Muscle layer of colon (tissue), 2 donors: ENCODE results near the gene SEC14L1.

Experiments
- H3K27ac ChIP-seq: one replicate; pipeline ENCODE4 v1.7.0; 2013; ENCODE audit warnings: low read depth, mild to moderate bottlenecking, low read length, moderate library complexity
- H3K27me3 ChIP-seq, 2 donors: one replicate each; pipeline ENCODE4 v1.7.0; 2013; ENCODE audit warnings: low read length in 2 of 2, mild to moderate bottlenecking in 2 of 2; ENCODE audit not compliant: insufficient read depth in 2 of 2, control insufficient read depth in 1 of 2
- H3K36me3 ChIP-seq: one replicate; pipeline ENCODE4 v1.7.0; 2013; ENCODE audit warnings: mild to moderate bottlenecking, low read length; ENCODE audit not compliant: insufficient read depth
- H3K4me1 ChIP-seq: one replicate; pipeline ENCODE4 v1.7.0; 2013; ENCODE audit warnings: mild to moderate bottlenecking, low read length; ENCODE audit not compliant: insufficient read depth
- H3K4me3 ChIP-seq, 2 donors: one replicate each; pipeline ENCODE4 v1.7.0; 2013; ENCODE audit warnings: low read length in 2 of 2, low read depth in 1 of 2, mild to moderate bottlenecking in 1 of 2, moderate library complexity in 1 of 2
- H3K9ac ChIP-seq: one replicate; pipeline ENCODE4 v1.7.0; 2013; ENCODE audit warnings: low read length
- H3K9me3 ChIP-seq: one replicate; pipeline ENCODE4 v1.7.0; 2013; ENCODE audit warnings: mild to moderate bottlenecking, low read length
- donor health status: abdominal sarcoma.
- donor health status: Adenocarcinoma of cecum.

SEC14L1 gene

GRCh38 chr17:77186141-77186604, 45.4 kb downstream of the SEC14L1 start:
- peaks cover 5% of the 10 kb centered on the region for H3K4me1 ChIP-seq
- no peaks in the 10 kb centered on the region for H3K27me3 ChIP-seq
- H3K9me3 ChIP-seq, result no peaks in the 10 kb centered on the region
- H3K4me3 ChIP-seq, result no peak overlapping the region
- H3K36me3 ChIP-seq, result peaks cover 2% of the 10 kb centered on the region
- H3K27ac ChIP-seq, result no peak overlapping the region
- no peak overlapping the region for H3K9ac ChIP-seq

GRCh38 chr17:77188084-77189066, 47.6 kb downstream of the SEC14L1 start:
- Histone ChIP-seq H3K9me3 (no peaks in the 10 kb centered on the region), H3K36me3 (peaks cover 19% of the 10 kb centered on the region), H3K27ac (no peak overlapping the region), H3K4me3 (no peak overlapping the region), H3K4me1 (peaks cover 5% of the 10 kb centered on the region), H3K27me3 (no peaks in the 10 kb centered on the region), H3K9ac (no peak overlapping the region)

GRCh38 chr17:77189148-77189547, 48.4 kb downstream of the SEC14L1 start:
- Histone ChIP-seq H3K27me3 (no peaks in the 10 kb centered on the region), H3K36me3 (peaks cover 25% of the 10 kb centered on the region), H3K4me1 (peaks cover 5% of the 10 kb centered on the region), H3K4me3 (no peak overlapping the region), H3K9ac (no peak overlapping the region), H3K9me3 (no peaks in the 10 kb centered on the region), H3K27ac (no peak overlapping the region)

GRCh38 chr17:77190576-77190975, 49.8 kb downstream of the SEC14L1 start:
- H3K4me1 ChIP-seq, result peaks cover 5% of the 10 kb centered on the region
- H3K36me3 ChIP-seq, result peaks cover 35% of the 10 kb centered on the region
- no peak overlapping the region for H3K4me3 ChIP-seq
- no peaks in the 10 kb centered on the region for H3K27me3 ChIP-seq
- no peaks in the 10 kb centered on the region for H3K9me3 ChIP-seq
- no peak overlapping the region for H3K27ac ChIP-seq
- H3K9ac ChIP-seq, result no peak overlapping the region

- peaks cover 5% of the 10 kb centered on the region for H3K4me1 ChIP-seq
- no peak overlapping the region for H3K4me3 ChIP-seq
- no peak overlapping the region for H3K27ac ChIP-seq
- H3K36me3 ChIP-seq, result peaks cover 42% of the 10 kb centered on the region
- H3K9me3 ChIP-seq, result no peaks in the 10 kb centered on the region
- H3K9ac ChIP-seq, result no peak overlapping the region
- no peaks in the 10 kb centered on the region for H3K27me3 ChIP-seq
These were observed 50.5 kb downstream of the SEC14L1 start for GRCh38 chr17:77191244-77191643.

GRCh38 chr17:77193653-77194052, 52.9 kb downstream of the SEC14L1 start:
- no peak overlapping the region for H3K9ac ChIP-seq
- peaks cover 52% of the 10 kb centered on the region for H3K36me3 ChIP-seq
- H3K27ac ChIP-seq, result no peak overlapping the region

DNA sequence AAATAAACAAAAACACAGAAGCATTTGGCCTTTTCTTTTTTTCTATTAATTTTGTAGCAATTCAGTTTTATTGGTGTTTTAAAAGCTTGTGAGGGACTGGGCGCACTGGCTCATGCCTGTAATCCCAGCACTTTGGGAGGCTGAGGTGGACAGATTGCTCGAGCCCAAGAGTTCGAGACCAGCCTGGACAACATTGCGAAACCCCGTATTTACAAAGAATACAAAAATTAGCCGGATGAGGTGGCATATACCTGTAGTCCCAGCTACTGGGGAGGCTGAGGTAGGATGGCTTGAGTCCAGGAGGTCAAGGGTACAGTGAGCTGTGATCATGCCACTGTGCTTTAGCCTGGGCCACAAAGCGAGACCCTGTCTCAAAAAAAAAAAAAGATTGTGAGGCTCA, 53.4 kb downstream of the SEC14L1 start:
- peaks cover 54% of the 10 kb centered on the region for H3K36me3 ChIP-seq
- no peaks in the 10 kb centered on the region for H3K4me1 ChIP-seq
- no peaks in the 10 kb centered on the region for H3K27me3 ChIP-seq
- no peak overlapping the region for H3K9ac ChIP-seq
- H3K9me3 ChIP-seq, result no peaks in the 10 kb centered on the region
- no peak overlapping the region for H3K27ac ChIP-seq
- no peak overlapping the region for H3K4me3 ChIP-seq

More at GRCh38 chr17:77193653-77194052, 52.9 kb downstream of the SEC14L1 start:
- Histone ChIP-seq H3K27me3 (no peaks in the 10 kb centered on the region), H3K4me3 (no peak overlapping the region), H3K4me1 (peaks cover 3% of the 10 kb centered on the region), H3K9me3 (no peaks in the 10 kb centered on the region)

DNA sequence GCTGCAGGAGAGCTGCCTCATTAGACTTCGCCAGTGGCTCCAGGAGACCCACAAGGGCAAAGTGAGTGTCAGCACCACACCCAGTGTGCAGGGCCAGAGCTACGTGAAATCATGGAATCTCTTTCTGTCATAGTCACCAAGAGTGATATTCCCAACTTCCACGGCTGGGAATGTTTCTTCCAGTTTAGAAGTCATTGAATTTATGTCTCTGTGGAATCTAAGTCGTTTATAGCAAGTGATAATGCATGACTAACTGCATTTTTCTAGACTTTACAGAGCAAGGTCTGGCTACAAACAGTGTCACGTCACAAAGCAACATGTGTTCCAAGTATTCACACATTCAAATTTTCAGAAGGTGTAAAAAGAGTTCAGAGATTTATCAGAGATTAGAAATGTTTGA, 55.5 kb downstream of the SEC14L1 start:
- Histone ChIP-seq H3K27ac (no peak overlapping the region), H3K27me3 (no peaks in the 10 kb centered on the region), H3K9ac (no peak overlapping the region), H3K9me3 (no peaks in the 10 kb centered on the region), H3K4me3 (no peak overlapping the region), H3K4me1 (no peaks in the 10 kb centered on the region), H3K36me3 (peaks cover 70% of the 10 kb centered on the region)

DNA sequence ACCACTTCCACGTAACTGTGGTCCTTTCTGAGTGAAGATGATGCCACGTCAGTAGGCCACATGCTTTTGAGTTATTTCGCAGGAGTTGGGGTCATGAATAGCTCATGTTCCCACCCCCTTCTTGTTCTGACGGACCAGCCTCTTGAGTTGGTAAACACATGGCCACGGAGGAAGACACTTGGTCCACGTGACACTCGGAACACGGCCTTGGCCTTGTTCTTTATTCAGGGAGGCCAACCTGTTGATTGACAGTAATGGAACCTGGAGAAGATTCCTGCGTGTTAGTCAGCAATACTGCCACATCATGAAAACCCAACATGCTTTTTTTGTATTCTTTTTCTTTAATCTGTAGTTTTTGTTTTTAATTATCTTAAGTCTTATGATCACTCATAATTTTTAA, 56.3 kb downstream of the SEC14L1 start:
- no peaks in the 10 kb centered on the region for H3K9me3 ChIP-seq
- no peak overlapping the region for H3K4me3 ChIP-seq
- H3K4me1 ChIP-seq, result no peaks in the 10 kb centered on the region
- no peak overlapping the region for H3K9ac ChIP-seq
- no peak overlapping the region for H3K27ac ChIP-seq
- H3K27me3 ChIP-seq, result no peaks in the 10 kb centered on the region
- peaks cover 74% of the 10 kb centered on the region for H3K36me3 ChIP-seq

- no peak overlapping the region for H3K27ac ChIP-seq
- H3K9me3 ChIP-seq, result no peaks in the 10 kb centered on the region
- peaks cover 67% of the 10 kb centered on the region for H3K36me3 ChIP-seq
- H3K27me3 ChIP-seq, result no peaks in the 10 kb centered on the region
- no peaks in the 10 kb centered on the region for H3K4me1 ChIP-seq
- no peak overlapping the region for H3K9ac ChIP-seq
- H3K4me3 ChIP-seq, result no peak overlapping the region
These were observed 59.9 kb downstream of the SEC14L1 start for GRCh38 chr17:77200711-77201110.

GRCh38 chr17:77203436-77203835, 62.7 kb downstream of the SEC14L1 start:
- no peak overlapping the region for H3K9ac ChIP-seq
- peaks cover 63% of the 10 kb centered on the region for H3K36me3 ChIP-seq
- H3K27ac ChIP-seq, result no peak overlapping the region
- no peaks in the 10 kb centered on the region for H3K9me3 ChIP-seq
- no peaks in the 10 kb centered on the region for H3K27me3 ChIP-seq
- no peak overlapping the region for H3K4me3 ChIP-seq
- peaks cover 9% of the 10 kb centered on the region for H3K4me1 ChIP-seq

DNA sequence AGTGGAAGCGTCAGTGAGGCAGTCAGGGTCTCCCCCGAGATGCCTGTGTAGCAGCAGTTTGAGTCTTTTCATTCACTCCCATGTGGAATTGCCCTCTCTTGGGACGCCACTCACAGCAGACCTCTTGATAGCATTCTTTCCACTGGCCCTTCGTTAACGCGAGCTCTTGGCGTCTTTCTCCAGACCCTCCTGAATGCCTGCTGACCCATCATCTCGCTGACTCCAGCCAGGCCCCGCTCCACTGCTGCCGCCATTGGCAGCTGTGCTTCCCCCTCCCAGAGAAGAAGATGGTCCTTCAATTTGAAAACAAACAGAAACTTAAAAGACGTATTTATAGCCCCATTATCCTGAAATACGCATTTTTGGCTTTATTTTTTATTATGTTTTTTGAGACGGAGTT, 63.1 kb downstream of the SEC14L1 start:
- Histone ChIP-seq H3K4me1 (peaks cover 13% of the 10 kb centered on the region), H3K27me3 (no peaks in the 10 kb centered on the region), H3K9ac (no peak overlapping the region), H3K4me3 (no peak overlapping the region), H3K27ac (no peak overlapping the region), H3K36me3 (peaks cover 66% of the 10 kb centered on the region), H3K9me3 (no peaks in the 10 kb centered on the region)
